Amniotic epithelial cell (primary cell): ENCODE data around the gene OTOP3.
A peak's percentile ranks its signal among the peaks of the same experiment; 100 is the strongest.
"Not testable (repeated sequence)": the region's sequence is repeated elsewhere in the genome, so short reads cannot be mapped to it uniquely, and the experiment has no call there.

ENCODE experiments used
- DNase-seq: peaks from one replicate; pipeline ENCODE4 v3.0.0-alpha.2; 2010; ENCODE audit warnings: low read depth

The OTOP3 gene

GRCh38 chr17:74961657-74962350 is 26.1 kb downstream of the OTOP3 start:
- DNase-seq, result peak; percentile 74

GRCh38 chr17:74962622-74963394 is 27.1 kb downstream of the OTOP3 start:
- DNase-seq, result no peak

GRCh38 chr17:74963656-74964055 is 28.0 kb downstream of the OTOP3 start:
- DNase-seq, result no peak

GRCh38 chr17:74964246-74964761 is 28.6 kb downstream of the OTOP3 start:
- no peak for DNase-seq

- DNase-seq, result no peak
Observed at GRCh38 chr17:74964988-74965622, 29.4 kb downstream of the OTOP3 start.

GRCh38 chr17:74968361-74968780 is 32.7 kb downstream of the OTOP3 start:
- DNase-seq, result no peak

- not testable (repeated sequence) for DNase-seq
Observed at GRCh38 chr17:74969501-74969900, 33.8 kb downstream of the OTOP3 start.

- DNase-seq, result no peak
Observed at GRCh38 chr17:74970395-74970794, 34.7 kb downstream of the OTOP3 start.

GRCh38 chr17:74971069-74971841 is 35.6 kb downstream of the OTOP3 start:
- no peak for DNase-seq

GRCh38 chr17:74971842-74972106 is 36.1 kb downstream of the OTOP3 start:
- no peak for DNase-seq

- no peak for DNase-seq
Observed at GRCh38 chr17:74972107-74972972, 36.6 kb downstream of the OTOP3 start, which contains the start of gene HID1. Gene HID1, minus strand, starts transcription at chr17:74972759. Its CDS starts 103 bp downstream, at chr17:74972656.

- no peak for DNase-seq
Observed at GRCh38 chr17:74972973-74973328, 37.3 kb downstream of the OTOP3 start.

GRCh38 chr17:74975943-74976342 is 40.2 kb downstream of the OTOP3 start:
- no peak for DNase-seq

GRCh38 chr17:74977802-74978201 is 42.1 kb downstream of the OTOP3 start:
- DNase-seq, result no peak

- no peak for DNase-seq
Observed at GRCh38 chr17:74978240-74978639, 42.5 kb downstream of the OTOP3 start.

GRCh38 chr17:74979408-74980146 is 43.9 kb downstream of the OTOP3 start:
- no peak for DNase-seq

GRCh38 chr17:74981318-74981978 is 45.8 kb downstream of the OTOP3 start:
- DNase-seq, result no peak

- DNase-seq, result peak; percentile 76
Observed at GRCh38 chr17:74981979-74982662, 46.4 kb downstream of the OTOP3 start.

GRCh38 chr17:74982663-74983313 is 47.1 kb downstream of the OTOP3 start:
- not testable (repeated sequence) for DNase-seq
